Sigmoid colon (tissue), 4 donors: ENCODE results near the gene ADGRG6.

ENCODE experiments used
- EP300 ChIP-seq, 4 donors: sonication (generic); formaldehyde crosslinking; IDR thresholded peaks; one replicate each; pipeline ENCODE4 v1.6.1; 2017; ENCODE audit warnings: antibody characterized with exemption in 4 of 4
- POLR2A ChIP-seq, 2 donors: fragments of 450-650 bp; IDR thresholded peaks; one replicate each; pipeline ENCODE4 v1.6.1; 2016; ENCODE audit warnings: antibody characterized with exemption in 2 of 2, mild to moderate bottlenecking in 2 of 2, moderate library complexity in 2 of 2
- POLR2AphosphoS5 ChIP-seq, 4 donors: sonication (generic); formaldehyde crosslinking; IDR thresholded peaks; one replicate each; pipeline ENCODE4 v1.6.1; 2017; ENCODE audit warnings: antibody characterized with exemption in 4 of 4
- TF ChIP-seq, protein P1 (sequence below), 4 experiments: fragments of 450-650 bp in 3 of 4; fragments of 200-600 bp in 1 of 4; IDR thresholded peaks; one replicate each; pipeline ENCODE4 v1.5.1; 2016 to 2019; ENCODE audit warnings: antibody characterized with exemption in 4 of 4, mild to moderate bottlenecking in 3 of 4, moderate library complexity in 2 of 4

DNA sequence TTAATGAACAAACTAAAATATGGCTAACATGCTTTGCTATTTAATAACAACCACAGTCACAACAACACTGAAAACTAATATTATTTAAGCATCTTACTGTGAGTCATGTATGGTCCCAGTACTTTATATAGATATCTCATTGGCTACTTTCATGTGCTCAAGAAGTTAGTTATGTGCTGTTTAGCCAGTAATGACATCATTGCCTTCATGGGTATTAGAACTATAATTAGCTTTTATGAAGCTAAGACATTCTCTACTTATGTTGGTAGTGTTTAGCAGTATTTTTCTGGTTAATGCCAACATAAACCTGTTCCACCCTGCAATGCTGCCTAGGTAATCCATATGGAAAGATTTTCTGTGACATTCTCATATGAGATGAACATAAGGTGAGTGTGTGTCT lies 56.1 kb downstream of the ADGRG6 start:
- TF ChIP-seq POLR2A (IDR thresholded peaks at IDR 0.05) (no peak), POLR2AphosphoS5 (IDR thresholded peaks at IDR 0.05) (no peak), EP300 (IDR thresholded peaks at IDR 0.05) (no peak)
- TF ChIP-seq, protein P1, sequence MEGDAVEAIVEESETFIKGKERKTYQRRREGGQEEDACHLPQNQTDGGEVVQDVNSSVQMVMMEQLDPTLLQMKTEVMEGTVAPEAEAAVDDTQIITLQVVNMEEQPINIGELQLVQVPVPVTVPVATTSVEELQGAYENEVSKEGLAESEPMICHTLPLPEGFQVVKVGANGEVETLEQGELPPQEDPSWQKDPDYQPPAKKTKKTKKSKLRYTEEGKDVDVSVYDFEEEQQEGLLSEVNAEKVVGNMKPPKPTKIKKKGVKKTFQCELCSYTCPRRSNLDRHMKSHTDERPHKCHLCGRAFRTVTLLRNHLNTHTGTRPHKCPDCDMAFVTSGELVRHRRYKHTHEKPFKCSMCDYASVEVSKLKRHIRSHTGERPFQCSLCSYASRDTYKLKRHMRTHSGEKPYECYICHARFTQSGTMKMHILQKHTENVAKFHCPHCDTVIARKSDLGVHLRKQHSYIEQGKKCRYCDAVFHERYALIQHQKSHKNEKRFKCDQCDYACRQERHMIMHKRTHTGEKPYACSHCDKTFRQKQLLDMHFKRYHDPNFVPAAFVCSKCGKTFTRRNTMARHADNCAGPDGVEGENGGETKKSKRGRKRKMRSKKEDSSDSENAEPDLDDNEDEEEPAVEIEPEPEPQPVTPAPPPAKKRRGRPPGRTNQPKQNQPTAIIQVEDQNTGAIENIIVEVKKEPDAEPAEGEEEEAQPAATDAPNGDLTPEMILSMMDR (IDR thresholded peaks at IDR 0.05), result no peak
